OCI-LY3 (cell line): ENCODE measurements around the gene CCDC40.

ENCODE experiments used
- H2AFZ ChIP-seq: fragments of 200-600, 300-600 bp; shearing (Covaris generic); 2 replicates; pipeline ENCODE4 v1.6.0; 2014; ENCODE audit warnings: antibody characterized with exemption, low read depth, low read length
- H3K27ac ChIP-seq: fragments of 200-600, 300-600 bp; sonication (generic); 2 replicates; pipeline ENCODE4 v1.5.1; 2014; ENCODE audit warnings: mild to moderate bottlenecking, low read length, moderate library complexity, mixed read lengths
- H3K27me3 ChIP-seq: fragments of 200-600, 300-600 bp; sonication (generic); 2 replicates; pipeline ENCODE4 v1.6.1; 2014; ENCODE audit warnings: low read depth, low read length, mixed read lengths
- H3K36me3 ChIP-seq: fragments of 200-600, 300-600 bp; sonication (generic); replicated peaks from 2 replicates; pipeline ENCODE3; 2014; ENCODE audit warnings: low read depth, low read length, mixed read lengths
- H3K4me1 ChIP-seq: fragments of 300-600, 200-600 bp; sonication (generic); 2 replicates; pipeline ENCODE4 v1.6.1; 2014; ENCODE audit warnings: low read length, mixed read lengths
- H3K4me2 ChIP-seq: fragments of 200-600, 300-600 bp; sonication (generic); 2 replicates; pipeline ENCODE4 v1.6.1; 2014; ENCODE audit warnings: low read length, mixed read lengths
- H3K4me3 ChIP-seq: fragments of 300-600, 200-600 bp; sonication (generic); 2 replicates; pipeline ENCODE4 v1.5.1; 2014; ENCODE audit warnings: antibody characterized with exemption, mild to moderate bottlenecking, low read length, moderate library complexity
- H3K79me2 ChIP-seq: fragments of 300-600, 200-600 bp; shearing (Covaris generic); 2 replicates; pipeline ENCODE4 v1.6.1; 2014; ENCODE audit warnings: mild to moderate bottlenecking, low read length, mixed read lengths
- H3K9ac ChIP-seq: fragments of 300-600, 200-600 bp; shearing (Covaris generic); 2 replicates; pipeline ENCODE4 v1.6.0; 2014; ENCODE audit warnings: mild to moderate bottlenecking, low read length, moderate library complexity
- H3K9me3 ChIP-seq: fragments of 200-600, 300-600 bp; shearing (Covaris generic); 2 replicates; pipeline ENCODE4 v1.6.1; 2014; ENCODE audit warnings: low read length, mixed read lengths; ENCODE audit not compliant: insufficient read depth
- H4K20me1 ChIP-seq: fragments of 200-600, 300-600 bp; sonication (generic); 2 replicates; pipeline ENCODE4 v1.6.1; 2016; ENCODE audit warnings: low read length, mixed read lengths; ENCODE audit not compliant: insufficient read depth
- EZH2phosphoT487 ChIP-seq: fragments of 200-600 bp; shearing (Covaris generic); IDR thresholded peaks from 2 replicates; pipeline ENCODE4 v1.6.1; 2018; ENCODE audit warnings: antibody characterized with exemption, mixed run types, low read depth
- TF ChIP-seq, protein P1 (sequence below): fragments of 200-600, 300-600 bp; sonication (generic); IDR thresholded peaks from 2 replicates; pipeline ENCODE4 v1.5.1; 2014; ENCODE audit warnings: antibody characterized with exemption, low read length, low read depth

Gene CCDC40

DNA sequence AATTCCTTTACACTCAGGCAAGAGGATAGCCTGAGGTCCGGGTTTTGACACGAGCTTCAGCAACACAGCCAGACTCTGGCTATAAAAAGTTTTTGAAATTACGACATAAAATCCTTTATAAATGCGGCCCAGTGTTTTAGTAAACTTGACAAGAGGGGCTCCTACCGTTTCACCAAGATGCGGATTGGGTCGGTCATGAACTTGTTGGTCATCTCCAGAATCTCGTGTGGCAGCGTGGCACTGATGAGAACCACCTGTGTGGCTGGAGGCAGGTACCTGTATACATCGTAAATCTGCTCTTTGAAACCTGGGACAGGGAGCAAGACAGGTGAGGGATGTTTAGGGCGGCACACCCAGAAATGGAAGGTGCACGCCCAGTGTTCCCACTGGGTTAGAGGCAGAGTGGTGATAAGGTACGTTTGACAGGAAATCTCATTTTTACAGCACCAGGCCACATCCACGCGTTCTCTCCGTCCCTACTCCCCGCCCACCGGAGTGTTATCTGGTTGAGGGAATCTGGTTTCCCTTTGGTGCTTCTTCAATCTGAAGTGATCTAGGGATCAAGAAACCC, 102.5 kb downstream of the CCDC40 start:
- H3K4me1 ChIP-seq = no peaks in the 10 kb centered on the region; the same call in 1 of the 2 replicates
- H3K9me3 ChIP-seq = no peaks in the 10 kb centered on the region
- H3K9ac ChIP-seq = no peak overlapping the region
- TF ChIP-seq EZH2phosphoT487 = no peak
- TF ChIP-seq, protein P1, sequence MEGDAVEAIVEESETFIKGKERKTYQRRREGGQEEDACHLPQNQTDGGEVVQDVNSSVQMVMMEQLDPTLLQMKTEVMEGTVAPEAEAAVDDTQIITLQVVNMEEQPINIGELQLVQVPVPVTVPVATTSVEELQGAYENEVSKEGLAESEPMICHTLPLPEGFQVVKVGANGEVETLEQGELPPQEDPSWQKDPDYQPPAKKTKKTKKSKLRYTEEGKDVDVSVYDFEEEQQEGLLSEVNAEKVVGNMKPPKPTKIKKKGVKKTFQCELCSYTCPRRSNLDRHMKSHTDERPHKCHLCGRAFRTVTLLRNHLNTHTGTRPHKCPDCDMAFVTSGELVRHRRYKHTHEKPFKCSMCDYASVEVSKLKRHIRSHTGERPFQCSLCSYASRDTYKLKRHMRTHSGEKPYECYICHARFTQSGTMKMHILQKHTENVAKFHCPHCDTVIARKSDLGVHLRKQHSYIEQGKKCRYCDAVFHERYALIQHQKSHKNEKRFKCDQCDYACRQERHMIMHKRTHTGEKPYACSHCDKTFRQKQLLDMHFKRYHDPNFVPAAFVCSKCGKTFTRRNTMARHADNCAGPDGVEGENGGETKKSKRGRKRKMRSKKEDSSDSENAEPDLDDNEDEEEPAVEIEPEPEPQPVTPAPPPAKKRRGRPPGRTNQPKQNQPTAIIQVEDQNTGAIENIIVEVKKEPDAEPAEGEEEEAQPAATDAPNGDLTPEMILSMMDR = no peak
- H2AFZ ChIP-seq = no peak overlapping the region
- H3K4me3 ChIP-seq = no peak overlapping the region
- H3K4me2 ChIP-seq = no peak overlapping the region
- peaks cover 22% of the 10 kb centered on the region for H3K79me2 ChIP-seq
- H4K20me1 ChIP-seq = no peaks in the 10 kb centered on the region
- H3K27ac ChIP-seq = no peak overlapping the region
- no peaks in the 10 kb centered on the region for H3K27me3 ChIP-seq
- peaks cover 74% of the 10 kb centered on the region for H3K36me3 ChIP-seq

DNA sequence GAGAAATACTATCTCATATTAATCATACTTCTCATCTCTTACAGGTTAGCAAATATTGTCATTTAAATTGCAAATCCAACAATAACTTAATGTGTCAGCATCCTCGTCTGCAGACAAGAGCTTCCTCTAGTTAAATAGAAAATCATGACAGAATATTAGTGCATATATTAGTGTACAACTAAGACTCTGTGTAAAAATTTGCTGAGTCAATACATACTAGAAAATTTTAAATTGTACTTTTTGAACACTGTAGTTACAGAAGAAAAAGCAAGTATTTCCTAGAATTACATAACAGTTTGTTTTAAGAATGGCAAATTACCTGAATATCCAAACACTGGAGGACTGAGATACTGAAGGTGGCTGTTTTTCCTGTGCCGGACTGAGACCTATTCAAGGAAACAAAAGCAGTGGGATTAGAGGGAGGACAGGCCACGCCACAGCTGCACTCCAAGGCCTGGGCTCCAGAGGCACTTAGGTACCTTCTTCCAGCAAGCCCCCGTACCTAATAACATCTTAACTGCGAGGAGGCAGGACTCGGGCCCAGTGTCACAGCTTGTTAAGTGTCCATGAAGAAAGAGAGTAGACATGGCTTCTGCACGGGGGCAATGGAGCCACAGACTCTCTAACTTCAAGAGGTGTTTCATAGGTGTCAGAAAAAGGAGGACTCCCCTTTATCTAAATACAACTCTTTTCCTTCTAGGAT, 105.2 kb downstream of the CCDC40 start:
- Histone ChIP-seq H3K27ac (no peak overlapping the region), H3K36me3 (peaks cover 70% of the 10 kb centered on the region), H3K4me2 (no peak overlapping the region), H2AFZ (no peak overlapping the region), H3K4me3 (no peak overlapping the region), H3K9ac (no peak overlapping the region), H3K9me3 (no peaks in the 10 kb centered on the region), H3K27me3 (no peaks in the 10 kb centered on the region), H3K79me2 (peaks cover 49% of the 10 kb centered on the region), H4K20me1 (peaks cover 18% of the 10 kb centered on the region), H3K4me1 (peaks cover 13% of the 10 kb centered on the region)
- TF ChIP-seq, protein P1 = no peak
- no peak for TF ChIP-seq EZH2phosphoT487

DNA sequence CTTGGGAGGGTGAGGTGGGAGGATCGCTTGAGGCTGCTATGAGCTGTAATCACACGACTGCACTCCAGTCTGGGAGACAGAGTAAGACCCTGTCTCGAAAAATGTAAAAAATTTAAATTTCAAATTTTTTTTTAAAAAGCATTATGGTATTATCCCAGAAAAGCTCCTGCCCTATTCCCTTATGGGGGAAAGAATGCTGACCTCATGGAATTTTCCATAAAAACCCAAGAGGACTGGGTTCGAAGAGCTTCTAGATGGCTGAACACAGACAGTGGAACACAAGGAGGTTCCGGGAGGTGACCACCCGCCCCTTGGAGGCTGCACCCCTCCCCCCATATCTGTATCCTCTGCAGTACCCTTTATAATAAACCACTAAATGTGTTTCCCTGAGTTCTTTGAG, 106.5 kb downstream of the CCDC40 start:
- no peaks in the 10 kb centered on the region for H3K9me3 ChIP-seq
- peaks cover 60% of the 10 kb centered on the region for H3K79me2 ChIP-seq
- peaks cover 18% of the 10 kb centered on the region for H4K20me1 ChIP-seq
- peaks cover 58% of the 10 kb centered on the region for H3K36me3 ChIP-seq
- peaks cover 14% of the 10 kb centered on the region for H3K4me1 ChIP-seq
- H2AFZ ChIP-seq = no peak overlapping the region
- H3K27me3 ChIP-seq = no peaks in the 10 kb centered on the region
- no peak overlapping the region for H3K4me2 ChIP-seq
- no peak overlapping the region for H3K4me3 ChIP-seq
- H3K27ac ChIP-seq = no peak overlapping the region
- no peak overlapping the region for H3K9ac ChIP-seq
- no peak for TF ChIP-seq EZH2phosphoT487
- TF ChIP-seq, protein P1 = no peak
